ENCODE results near the gene NFATC2IP.

Gene NFATC2IP

DNA sequence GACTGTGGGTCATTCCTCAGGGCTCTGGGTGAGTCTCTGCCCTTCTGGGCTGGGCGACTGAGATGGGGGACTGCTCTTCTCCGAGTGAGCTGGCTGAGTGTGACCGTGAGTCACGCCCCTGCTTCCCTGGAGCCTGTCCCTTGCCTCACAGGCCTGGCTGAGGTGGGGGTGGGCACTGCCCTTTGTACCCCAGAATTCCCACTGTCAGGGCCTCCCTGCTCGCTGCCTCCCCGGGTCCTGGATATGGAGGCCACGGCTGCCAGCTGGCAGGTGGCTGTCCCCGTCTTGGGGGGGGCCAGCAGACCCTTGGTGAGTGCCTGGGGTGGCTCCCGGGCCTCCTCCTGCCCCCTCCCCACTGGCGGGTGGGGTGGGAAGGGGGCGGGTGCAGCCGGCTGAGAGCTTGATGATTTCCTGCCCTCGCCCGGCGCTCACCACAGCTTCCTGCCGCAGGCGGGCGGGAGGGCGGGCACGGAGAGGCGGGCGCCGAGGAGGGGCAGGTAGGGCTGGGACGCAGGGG is 33.9 kb downstream of the NFATC2IP start, which contains the start of gene LAT:
LAT (plus strand) TSS at position 434 of the 517 bp plus-strand sequence. CDS start 366 bp downstream, outside the sequence.
- Histone ChIP-seq H4K20me1 (ENCODE audit: insufficient read depth, low read length) (no peaks in the 10 kb centered on the region), H3K27ac (ENCODE audit: low read length) (peak within 1 kb of the TSS; percentile 32; the same call in 1 of the 2 replicates), H3K9ac (ENCODE audit: low read length) (peak within 1 kb of the TSS; percentile 73), H3K4me3 (ENCODE audit: low read length) (peak within 1 kb of the TSS; percentile 70), H3K9me2 (replicated peaks; ENCODE audit: insufficient read depth, low read length) (no peaks in the 10 kb centered on the region), H3K4me1 (ENCODE audit: low read length) (peaks cover 13% of the 10 kb centered on the region), H3K4me2 (ENCODE audit: low read depth, low read length) (peak within 1 kb of the TSS; percentile 94), H2AFZ (ENCODE audit: low read length) (peak within 1 kb of the TSS; percentile 90), H3K27me3 (replicated peaks; ENCODE audit: insufficient read depth, low read length) (no peaks in the 10 kb centered on the region), H3F3A (ENCODE audit: insufficient read depth, low read length) (no peaks in the 10 kb centered on the region), H3K9me3 (replicated peaks; ENCODE audit: insufficient read depth, low read length) (no peaks in the 10 kb centered on the region), H3K36me3 (replicated peaks; ENCODE audit: insufficient read depth, low read length) (no peaks in the 10 kb centered on the region), H3K79me2 (ENCODE audit: low read length) (peaks cover 9% of the 10 kb centered on the region; the same call in 1 of the 2 replicates)
- TF ChIP-seq, protein P1, sequence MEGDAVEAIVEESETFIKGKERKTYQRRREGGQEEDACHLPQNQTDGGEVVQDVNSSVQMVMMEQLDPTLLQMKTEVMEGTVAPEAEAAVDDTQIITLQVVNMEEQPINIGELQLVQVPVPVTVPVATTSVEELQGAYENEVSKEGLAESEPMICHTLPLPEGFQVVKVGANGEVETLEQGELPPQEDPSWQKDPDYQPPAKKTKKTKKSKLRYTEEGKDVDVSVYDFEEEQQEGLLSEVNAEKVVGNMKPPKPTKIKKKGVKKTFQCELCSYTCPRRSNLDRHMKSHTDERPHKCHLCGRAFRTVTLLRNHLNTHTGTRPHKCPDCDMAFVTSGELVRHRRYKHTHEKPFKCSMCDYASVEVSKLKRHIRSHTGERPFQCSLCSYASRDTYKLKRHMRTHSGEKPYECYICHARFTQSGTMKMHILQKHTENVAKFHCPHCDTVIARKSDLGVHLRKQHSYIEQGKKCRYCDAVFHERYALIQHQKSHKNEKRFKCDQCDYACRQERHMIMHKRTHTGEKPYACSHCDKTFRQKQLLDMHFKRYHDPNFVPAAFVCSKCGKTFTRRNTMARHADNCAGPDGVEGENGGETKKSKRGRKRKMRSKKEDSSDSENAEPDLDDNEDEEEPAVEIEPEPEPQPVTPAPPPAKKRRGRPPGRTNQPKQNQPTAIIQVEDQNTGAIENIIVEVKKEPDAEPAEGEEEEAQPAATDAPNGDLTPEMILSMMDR (IDR thresholded peaks at IDR 0.05; ENCODE audit: low read length): no peak
- no peak for TF ChIP-seq EZH2 (optimal IDR thresholded peaks at IDR 0.05; ENCODE audit: low read depth, low read length)
- TF ChIP-seq EZH2phosphoT487 (IDR thresholded peaks at IDR 0.05; ENCODE audit: low read length): no peak
- peak; percentile 69 for DNase-seq

DNA sequence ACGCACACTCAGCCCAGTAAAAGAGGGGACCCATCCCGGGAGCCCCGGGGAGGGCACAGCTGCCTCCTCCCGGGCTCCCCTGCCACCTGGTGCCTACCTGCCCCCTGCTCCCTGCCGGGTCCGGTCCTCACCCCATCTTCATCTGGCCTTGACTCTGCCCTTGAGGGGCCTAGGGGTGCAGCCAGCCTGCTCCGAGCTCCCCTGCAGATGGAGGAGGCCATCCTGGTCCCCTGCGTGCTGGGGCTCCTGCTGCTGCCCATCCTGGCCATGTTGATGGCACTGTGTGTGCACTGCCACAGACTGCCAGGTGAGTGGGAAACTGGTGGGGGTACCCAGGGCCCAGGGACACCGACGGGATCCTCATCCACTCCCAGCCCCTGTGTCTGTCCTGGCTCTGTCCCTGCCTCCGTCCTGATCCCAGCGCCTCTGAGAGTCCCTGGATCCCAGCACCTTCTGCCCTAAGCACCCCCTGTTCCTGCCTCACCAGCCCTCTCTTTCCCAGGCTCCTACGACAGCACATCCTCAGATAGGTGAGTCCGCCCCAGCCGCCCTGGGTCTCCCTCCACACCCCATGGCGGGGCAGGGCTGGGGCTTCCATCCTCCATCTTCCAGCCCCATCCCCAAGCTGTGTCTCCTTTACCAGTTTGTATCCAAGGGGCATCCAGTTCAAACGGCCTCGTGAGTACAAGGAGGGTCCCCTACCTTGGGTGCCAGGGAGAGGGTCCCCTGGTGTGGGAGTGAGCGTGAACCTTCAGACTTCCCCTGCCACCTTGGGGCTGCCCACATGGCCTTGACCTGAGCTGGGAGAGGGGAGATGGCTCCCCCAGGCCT is 34.7 kb downstream of the NFATC2IP start:
- peaks cover 13% of the 10 kb centered on the region for H3K4me1 ChIP-seq (ENCODE audit: low read length)
- no peaks in the 10 kb centered on the region for H3K36me3 ChIP-seq (replicated peaks; ENCODE audit: insufficient read depth, low read length)
- H3K79me2 ChIP-seq (ENCODE audit: low read length): peaks cover 9% of the 10 kb centered on the region; the same call in 1 of the 2 replicates
- H3K9me2 ChIP-seq (replicated peaks; ENCODE audit: insufficient read depth, low read length): no peaks in the 10 kb centered on the region
- no peaks in the 10 kb centered on the region for H3F3A ChIP-seq (ENCODE audit: insufficient read depth, low read length)
- no peaks in the 10 kb centered on the region for H3K9me3 ChIP-seq (replicated peaks; ENCODE audit: insufficient read depth, low read length)
- no peak overlapping the region for H3K27ac ChIP-seq (ENCODE audit: low read length)
- peak overlapping the region; percentile 77 for H3K4me2 ChIP-seq (ENCODE audit: low read depth, low read length)
- peak overlapping the region; percentile 90 for H2AFZ ChIP-seq (ENCODE audit: low read length)
- H3K4me3 ChIP-seq (ENCODE audit: low read length): peak overlapping the region; percentile 70
- H4K20me1 ChIP-seq (ENCODE audit: insufficient read depth, low read length): no peaks in the 10 kb centered on the region
- DNase-seq: no peak
- no peaks in the 10 kb centered on the region for H3K27me3 ChIP-seq (replicated peaks; ENCODE audit: insufficient read depth, low read length)
- peak overlapping the region; percentile 73 for H3K9ac ChIP-seq (ENCODE audit: low read length)
- TF ChIP-seq, protein P1 (IDR thresholded peaks at IDR 0.05; ENCODE audit: low read length): no peak
- TF ChIP-seq EZH2phosphoT487 (IDR thresholded peaks at IDR 0.05; ENCODE audit: low read length) (no peak), EZH2 (optimal IDR thresholded peaks at IDR 0.05; ENCODE audit: low read depth, low read length) (no peak)

DNA sequence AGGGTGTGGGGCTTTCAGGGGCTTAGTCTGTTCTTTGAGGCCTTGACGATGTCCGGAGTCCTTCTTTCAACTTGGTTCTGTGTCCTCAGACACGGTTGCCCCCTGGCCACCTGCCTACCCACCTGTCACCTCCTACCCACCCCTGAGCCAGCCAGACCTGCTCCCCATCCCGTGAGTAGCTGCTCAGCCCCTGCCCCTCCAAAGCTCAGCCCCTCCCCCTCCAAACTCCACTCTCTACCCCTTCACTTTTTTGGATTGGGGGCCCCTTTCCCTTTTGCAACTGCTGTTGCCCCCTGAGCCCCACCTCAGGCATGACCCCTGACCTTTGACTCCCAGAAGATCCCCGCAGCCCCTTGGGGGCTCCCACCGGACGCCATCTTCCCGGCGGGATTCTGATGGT is 35.3 kb downstream of the NFATC2IP start:
- peaks cover 13% of the 10 kb centered on the region for H3K4me1 ChIP-seq (ENCODE audit: low read length)
- H3K9ac ChIP-seq (ENCODE audit: low read length): no peak overlapping the region
- H3K36me3 ChIP-seq (replicated peaks; ENCODE audit: insufficient read depth, low read length): no peaks in the 10 kb centered on the region
- H3K27me3 ChIP-seq (replicated peaks; ENCODE audit: insufficient read depth, low read length): no peaks in the 10 kb centered on the region
- peak overlapping the region; percentile 77; the same call in 1 of the 2 replicates for H3K4me2 ChIP-seq (ENCODE audit: low read depth, low read length)
- H3K4me3 ChIP-seq (ENCODE audit: low read length): no peak overlapping the region
- no peak for DNase-seq
- TF ChIP-seq, protein P1 (IDR thresholded peaks at IDR 0.05; ENCODE audit: low read length): no peak
- TF ChIP-seq EZH2phosphoT487 (IDR thresholded peaks at IDR 0.05; ENCODE audit: low read length): no peak
- TF ChIP-seq EZH2 (optimal IDR thresholded peaks at IDR 0.05; ENCODE audit: low read depth, low read length): no peak
- no peaks in the 10 kb centered on the region for H3F3A ChIP-seq (ENCODE audit: insufficient read depth, low read length)
- H3K27ac ChIP-seq (ENCODE audit: low read length): no peak overlapping the region
- peaks cover 9% of the 10 kb centered on the region; the same call in 1 of the 2 replicates for H3K79me2 ChIP-seq (ENCODE audit: low read length)
- H4K20me1 ChIP-seq (ENCODE audit: insufficient read depth, low read length): no peaks in the 10 kb centered on the region
- H3K9me2 ChIP-seq (replicated peaks; ENCODE audit: insufficient read depth, low read length): no peaks in the 10 kb centered on the region
- H2AFZ ChIP-seq (ENCODE audit: low read length): no peak overlapping the region
- no peaks in the 10 kb centered on the region for H3K9me3 ChIP-seq (replicated peaks; ENCODE audit: insufficient read depth, low read length)

Measured in MM.1S (cell line).